ENCODE data around the gene FAM111B.
"Not testable (repeated sequence)": the region's sequence is repeated elsewhere in the genome, so short reads cannot be mapped to it uniquely, and the experiment has no call there.

The FAM111B gene

GRCh38 chr11:59097113-59097708, 9.8 kb upstream of the FAM111B start:
- peak in 21 of 56 donors; percentile 0 to 59 (median 9) for DNase-seq

GRCh38 chr11:59097938-59098337, 9.1 kb upstream of the FAM111B start:
- not testable (repeated sequence) for DNase-seq

GRCh38 chr11:59102259-59102765, 4.7 kb upstream of the FAM111B start:
- peak in 26 of 56 donors; percentile 0 to 42 (median 6) for DNase-seq

GRCh38 chr11:59107721-59108120, 684 bp downstream of the FAM111B start:
- not testable (repeated sequence) for DNase-seq

GRCh38 chr11:59112494-59112893, 5.5 kb downstream of the FAM111B start:
- DNase-seq, result no peak

GRCh38 chr11:59114344-59114743, 7.3 kb downstream of the FAM111B start:
- DNase-seq, result no peak

- no peak for DNase-seq
Measured at GRCh38 chr11:59115553-59115952, 8.5 kb downstream of the FAM111B start.

GRCh38 chr11:59117774-59118173, 10.7 kb downstream of the FAM111B start:
- DNase-seq, result no peak

- no peak for DNase-seq
Measured at GRCh38 chr11:59119826-59120225, 12.8 kb downstream of the FAM111B start.

GRCh38 chr11:59135648-59136461, 28.8 kb downstream of the FAM111B start:
- DNase-seq, result peak in 51 of 56 donors; percentile 15 to 85 (median 56)

GRCh38 chr11:59136551-59136950, 29.5 kb downstream of the FAM111B start:
- DNase-seq, result not testable (repeated sequence)

- DNase-seq, result no peak
Measured at GRCh38 chr11:59137190-59137589, 30.2 kb downstream of the FAM111B start.

- no peak for DNase-seq
Measured at GRCh38 chr11:59138643-59139042, 31.6 kb downstream of the FAM111B start.

- DNase-seq, result no peak
Measured at GRCh38 chr11:59141191-59141590, 34.2 kb downstream of the FAM111B start.

GRCh38 chr11:59141673-59142460, 34.8 kb downstream of the FAM111B start:
- no peak for DNase-seq

- peak in 52 of 56 donors; percentile 15 to 80 (median 60) for DNase-seq
Measured at GRCh38 chr11:59142530-59143507, 35.8 kb downstream of the FAM111B start, which contains the start of gene FAM111A. TSS of gene FAM111A (plus strand) at chr11:59142856. CDS start at chr11:59148873, 6,017 bp downstream.

- DNase-seq, result no peak
Measured at GRCh38 chr11:59144096-59144495, 37.1 kb downstream of the FAM111B start.

GRCh38 chr11:59144579-59145345, 37.7 kb downstream of the FAM111B start:
- peak in 43 of 56 donors; percentile 2 to 63 (median 28) for DNase-seq

GRCh38 chr11:59145534-59145933, 38.5 kb downstream of the FAM111B start:
- no peak for DNase-seq
